AG09319 (cell line): ENCODE measurements around the gene VPS18.

Source experiments
- DNase-seq: peaks from one replicate; pipeline ENCODE4 v3.0.0-alpha.2; 2010; ENCODE audit warnings: low read depth; ENCODE audit errors: extremely low read depth
- CTCF ChIP-seq: IDR thresholded peaks from 2 replicates; pipeline ENCODE4 v1.5.1; 2011; ENCODE audit warnings: low read depth, mild to moderate bottlenecking, inconsistent platforms, low read length, moderate library complexity

VPS18 gene

GRCh38 chr15:40893733-40894680 lies at the start of gene VPS18:
TSS of gene VPS18 (plus strand) at chr15:40894450. CDS start at chr15:40894769, 319 bp downstream.
- peak; percentile 78 for TF ChIP-seq CTCF
- peak; percentile 94 for DNase-seq

GRCh38 chr15:40844696-40845030 lies 49.6 kb upstream of the VPS18 start:
- DNase-seq, result no peak
- no peak for TF ChIP-seq CTCF

GRCh38 chr15:40845036-40845435 lies 49.2 kb upstream of the VPS18 start:
- no peak for TF ChIP-seq CTCF

GRCh38 chr15:40845511-40846284 lies 48.6 kb upstream of the VPS18 start:
- TF ChIP-seq CTCF, result no peak
- DNase-seq, result no peak

More at GRCh38 chr15:40845036-40845435, 49.2 kb upstream of the VPS18 start:
- no peak for DNase-seq

- no peak for DNase-seq
- no peak for TF ChIP-seq CTCF
These were observed 47.4 kb upstream of the VPS18 start for GRCh38 chr15:40846841-40847222.

GRCh38 chr15:40847223-40847961 lies 46.9 kb upstream of the VPS18 start:
- no peak for TF ChIP-seq CTCF
- DNase-seq, result no peak
